NCI-H128 (cell line): ENCODE results near the gene PDE2A.

Experiments used
- DNase-seq: peaks from one replicate; lab custom pipeline; 2025; ENCODE audit not compliant: unreplicated experiment; lab: John Stamatoyannopoulos, UW

PDE2A gene

DNA sequence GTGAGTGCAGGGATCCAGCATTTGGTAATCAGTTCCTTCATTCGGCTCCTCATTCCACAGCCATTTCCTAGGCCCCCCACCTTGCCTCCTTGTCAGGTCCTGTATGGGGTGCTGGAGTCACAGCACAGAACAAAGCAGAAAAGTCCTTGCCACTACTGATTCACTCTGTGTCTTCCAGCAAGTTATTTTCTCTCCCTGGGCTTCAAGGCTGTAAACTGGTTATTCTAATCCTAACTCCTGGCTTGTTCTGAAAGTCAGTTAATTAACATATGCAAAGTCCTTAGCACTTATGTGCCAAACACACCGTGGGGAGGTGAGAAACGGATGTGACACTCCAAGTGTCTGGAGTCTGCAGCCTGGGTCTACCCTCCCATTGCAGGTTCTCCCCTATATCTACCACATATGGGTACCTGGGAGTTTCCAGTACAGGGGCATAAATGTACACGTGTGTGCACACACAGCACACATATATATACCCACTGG lies 30.6 kb upstream of the PDE2A start:
- no peak for DNase-seq

DNA sequence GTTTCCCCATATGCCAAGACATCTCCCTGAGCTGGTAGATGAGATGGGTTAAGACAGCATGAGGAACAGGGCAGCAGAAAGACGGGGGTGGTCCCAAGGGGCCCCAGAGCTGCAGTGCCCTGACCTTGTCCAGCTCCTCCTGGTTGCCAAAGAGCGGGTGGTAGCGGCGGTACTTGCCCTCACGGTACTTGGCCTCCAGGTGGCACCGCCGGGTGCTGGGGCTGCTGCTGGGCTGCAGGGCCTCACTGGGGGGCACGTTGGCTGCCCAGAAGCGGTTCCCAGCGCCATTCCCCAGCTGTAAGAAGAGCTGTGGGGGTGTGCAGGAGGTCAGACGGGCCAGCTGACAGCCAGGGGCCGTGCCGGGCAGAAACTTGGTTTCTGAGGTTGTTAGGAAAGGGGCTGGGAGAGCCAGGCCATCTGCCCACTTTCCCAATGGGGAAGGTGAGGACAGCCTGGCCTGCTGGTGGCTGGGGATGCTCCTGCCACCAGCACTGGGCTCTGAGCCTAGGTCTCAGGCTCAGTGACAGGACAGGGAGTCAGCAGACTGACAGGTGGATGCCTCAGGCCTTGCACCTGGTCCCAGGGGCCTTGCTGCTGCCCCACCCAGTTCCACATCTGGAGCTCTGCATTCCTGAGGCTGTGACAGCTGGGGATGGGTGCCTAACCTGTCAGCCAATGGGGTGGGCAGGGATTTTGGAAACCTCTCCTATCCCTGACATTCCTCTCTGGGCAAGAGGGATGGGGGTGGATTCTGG lies 30.0 kb upstream of the PDE2A start:
- no peak for DNase-seq

DNA sequence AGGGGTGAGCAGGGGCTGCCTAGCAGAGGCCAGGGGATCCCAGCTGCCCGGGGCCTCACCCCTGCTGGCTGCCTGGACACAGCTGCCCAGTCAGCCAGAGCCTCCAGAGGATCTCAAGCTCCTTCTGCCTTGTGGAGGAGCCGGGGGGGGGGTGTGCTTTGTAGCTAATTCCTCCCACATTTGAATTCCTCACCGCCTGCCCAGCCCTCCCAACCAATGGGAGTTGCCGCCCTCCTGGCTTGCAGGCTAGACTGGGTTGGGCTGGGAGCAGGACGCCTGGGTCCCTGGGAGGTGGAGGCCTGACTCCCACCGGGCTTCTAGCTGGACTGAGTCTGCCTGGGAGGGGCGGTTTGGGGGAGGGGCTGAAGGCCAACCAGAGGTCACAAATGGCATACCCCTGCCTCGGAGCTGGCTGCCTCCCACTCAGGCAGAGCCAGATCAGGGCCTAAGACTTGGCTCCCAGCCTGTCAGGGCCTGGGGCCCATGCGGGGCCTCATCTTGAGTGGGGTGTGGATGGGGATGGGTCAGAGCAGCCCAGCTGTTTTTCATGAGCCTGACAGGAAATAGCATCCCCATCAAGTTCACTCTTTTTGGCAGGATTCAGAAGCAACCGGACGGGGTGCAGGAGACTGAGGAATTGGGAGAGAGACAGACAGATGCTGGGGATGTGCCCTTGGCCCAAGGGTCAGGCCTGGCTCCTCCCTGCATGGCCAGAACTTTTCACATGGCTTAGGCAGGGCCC lies 29.2 kb upstream of the PDE2A start:
- no peak for DNase-seq

DNA sequence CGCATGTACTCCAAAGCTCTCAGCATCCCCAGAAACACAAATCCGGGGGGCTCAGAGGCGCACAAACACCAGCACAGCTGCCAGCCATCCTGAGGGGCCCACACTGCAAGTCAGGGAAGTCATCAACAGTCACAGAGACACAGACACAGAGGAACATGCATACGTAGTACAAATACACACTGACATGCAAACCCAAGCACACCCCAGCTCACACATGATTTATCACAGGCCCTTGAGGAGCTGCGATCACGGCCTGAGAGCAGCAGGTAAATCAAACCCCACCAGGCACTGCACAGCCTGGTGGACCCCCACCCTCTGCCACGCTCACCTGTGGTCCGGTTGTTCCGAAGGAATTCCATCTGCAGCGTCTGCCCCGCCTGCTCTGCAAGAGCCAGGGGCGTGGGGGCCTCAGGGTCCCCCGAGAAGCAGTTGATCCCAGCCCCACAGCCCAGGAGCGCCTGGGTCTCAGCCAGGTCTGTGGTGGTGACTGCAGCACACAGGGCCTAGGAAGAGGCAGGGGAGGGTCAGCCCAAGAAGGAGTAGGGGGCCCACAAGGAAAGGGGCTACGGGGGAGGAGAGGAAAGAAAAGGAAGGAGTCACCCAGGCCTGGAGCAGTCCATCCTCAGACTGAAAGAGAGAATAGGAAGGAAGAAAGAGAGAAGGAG lies 28.5 kb upstream of the PDE2A start:
- DNase-seq = no peak

DNA sequence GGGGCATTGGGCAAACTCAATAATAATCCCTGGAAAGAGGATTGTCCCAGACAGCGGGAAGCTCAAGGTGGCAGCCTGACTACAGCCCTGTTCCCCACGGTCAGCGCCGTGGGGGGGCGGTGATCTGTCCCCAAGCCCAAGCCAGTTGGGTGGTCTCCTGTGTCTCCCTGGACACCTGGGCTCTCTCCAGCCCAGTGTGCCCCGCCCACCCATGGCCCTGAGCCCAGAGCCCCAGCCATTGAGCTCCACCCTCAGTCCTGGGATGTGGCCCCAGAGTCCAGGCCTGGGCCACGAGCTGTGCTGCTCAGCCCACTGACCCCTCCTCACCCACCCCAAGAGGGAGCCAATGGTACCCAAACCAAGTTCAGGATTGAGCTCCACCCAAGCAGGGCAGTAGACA lies 27.9 kb upstream of the PDE2A start:
- DNase-seq = no peak

DNA sequence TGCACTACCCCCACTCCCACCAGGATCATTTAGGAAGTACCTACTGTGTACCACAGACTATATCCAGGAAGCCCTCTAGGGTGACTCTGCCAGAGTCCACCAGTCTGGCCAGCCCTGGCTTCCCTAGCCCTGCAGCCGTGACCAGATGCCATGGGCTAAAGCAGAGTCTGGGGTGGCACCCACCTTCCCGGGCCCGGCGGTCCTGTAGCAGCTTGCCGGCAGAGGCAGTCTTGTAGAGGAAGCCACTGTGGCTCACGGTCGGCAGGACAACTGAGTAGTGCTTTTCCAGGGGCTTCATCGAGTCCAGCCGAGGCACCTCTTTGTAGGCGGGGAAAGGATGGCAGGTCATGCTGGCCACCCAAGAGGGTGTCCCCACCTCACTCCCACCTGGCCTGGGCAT lies 27.2 kb upstream of the PDE2A start:
- no peak for DNase-seq

DNA sequence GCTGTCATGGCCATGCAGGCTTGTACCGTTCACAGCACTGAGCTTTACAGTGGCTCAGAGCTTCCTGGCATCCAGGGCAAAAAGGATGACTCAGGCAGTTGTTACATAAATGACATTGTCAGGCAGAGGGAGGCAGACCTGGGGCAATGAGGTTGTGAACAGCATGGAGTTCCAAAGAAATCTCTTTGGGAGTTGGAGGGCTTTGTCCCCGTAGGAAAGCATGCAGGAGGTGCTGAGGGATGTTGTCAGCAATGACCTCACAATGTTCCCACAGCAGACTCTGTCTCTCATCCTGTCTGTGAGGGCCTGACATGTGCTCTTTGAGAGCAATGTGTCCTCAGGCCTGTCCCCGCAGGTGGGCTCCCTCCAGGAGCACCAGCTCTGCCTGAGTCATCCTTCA lies 25.9 kb upstream of the PDE2A start:
- no peak for DNase-seq

DNA sequence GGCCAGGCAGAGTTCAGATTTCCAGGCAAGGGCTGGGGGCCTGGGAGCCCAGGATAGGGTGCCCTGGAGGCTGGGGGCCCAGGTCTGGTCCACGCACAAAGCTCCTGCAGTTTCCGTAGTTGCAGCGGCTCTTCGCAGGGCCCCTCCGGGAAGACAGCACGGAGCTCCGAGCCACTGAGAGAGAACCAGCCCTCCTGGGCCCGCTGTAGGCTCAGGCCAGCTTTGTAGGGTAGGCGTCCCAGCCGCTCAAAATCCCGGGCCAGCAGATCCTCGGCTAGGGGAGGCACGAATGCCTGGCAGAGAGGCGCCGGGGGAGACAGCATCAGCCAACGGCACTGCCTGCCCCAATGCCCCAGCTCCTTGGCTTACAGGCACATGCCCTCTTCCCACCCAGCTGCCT lies 23.6 kb upstream of the PDE2A start:
- no peak for DNase-seq

DNA sequence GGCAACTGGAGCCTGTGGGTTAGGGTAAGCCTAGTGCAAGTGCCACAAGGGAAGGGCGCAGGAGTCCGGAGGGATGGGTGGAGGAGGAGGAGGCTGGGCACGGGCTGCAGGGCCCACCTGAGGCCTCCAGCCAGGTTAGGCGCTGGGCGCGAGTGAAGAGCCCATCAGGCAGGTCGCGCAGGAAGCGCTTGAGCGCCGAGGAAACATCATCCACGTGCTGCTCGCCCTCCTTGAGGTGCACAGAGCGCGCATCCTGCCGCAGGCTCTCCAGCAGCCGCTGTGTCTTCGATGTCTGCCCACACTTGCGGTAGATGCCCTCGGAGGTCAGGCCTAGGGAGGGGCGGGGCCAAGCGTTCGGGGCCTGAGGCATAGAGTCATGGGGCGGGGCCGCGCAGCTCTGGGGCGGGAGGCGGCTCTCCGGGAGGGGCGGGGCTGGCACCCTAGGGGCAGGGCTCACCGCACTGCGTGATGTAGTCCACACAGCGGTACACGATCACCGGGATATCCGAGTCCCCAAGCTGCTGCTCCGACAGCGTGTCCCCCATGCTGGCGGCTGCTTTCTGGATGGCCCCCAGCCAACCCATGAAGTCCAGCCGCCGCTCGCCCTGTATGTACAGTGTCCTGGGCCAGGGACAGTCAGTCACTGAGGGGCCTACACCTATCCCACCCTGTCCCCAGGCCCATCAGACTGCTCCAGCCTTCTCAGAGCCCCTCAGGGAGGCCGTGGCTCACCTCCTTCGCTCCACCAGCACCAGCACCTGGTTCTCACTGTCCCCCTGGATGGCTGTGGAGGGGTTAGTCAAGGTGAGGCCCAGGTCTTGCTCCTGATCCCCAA lies 22.9 kb upstream of the PDE2A start:
- DNase-seq = no peak

DNA sequence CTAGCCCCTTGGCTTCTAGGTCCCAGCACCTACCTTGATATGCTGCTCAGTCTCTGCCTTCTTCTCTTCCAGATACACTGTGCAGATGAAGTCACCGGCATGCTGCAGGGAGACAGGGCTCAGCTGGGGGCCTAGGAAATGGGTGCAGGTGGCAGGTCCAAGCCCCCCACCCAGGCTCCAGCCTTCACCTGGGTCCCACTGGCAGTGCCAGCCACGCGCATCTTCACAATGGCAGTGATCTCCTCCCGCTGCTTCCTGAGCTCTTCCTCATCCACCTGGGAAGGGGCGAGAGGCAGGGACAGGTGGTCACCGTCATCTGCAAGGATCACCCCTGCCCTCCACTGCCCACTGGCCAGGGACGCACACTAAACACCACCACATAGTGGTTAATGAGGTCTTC lies 21.1 kb upstream of the PDE2A start:
- DNase-seq = no peak

DNA sequence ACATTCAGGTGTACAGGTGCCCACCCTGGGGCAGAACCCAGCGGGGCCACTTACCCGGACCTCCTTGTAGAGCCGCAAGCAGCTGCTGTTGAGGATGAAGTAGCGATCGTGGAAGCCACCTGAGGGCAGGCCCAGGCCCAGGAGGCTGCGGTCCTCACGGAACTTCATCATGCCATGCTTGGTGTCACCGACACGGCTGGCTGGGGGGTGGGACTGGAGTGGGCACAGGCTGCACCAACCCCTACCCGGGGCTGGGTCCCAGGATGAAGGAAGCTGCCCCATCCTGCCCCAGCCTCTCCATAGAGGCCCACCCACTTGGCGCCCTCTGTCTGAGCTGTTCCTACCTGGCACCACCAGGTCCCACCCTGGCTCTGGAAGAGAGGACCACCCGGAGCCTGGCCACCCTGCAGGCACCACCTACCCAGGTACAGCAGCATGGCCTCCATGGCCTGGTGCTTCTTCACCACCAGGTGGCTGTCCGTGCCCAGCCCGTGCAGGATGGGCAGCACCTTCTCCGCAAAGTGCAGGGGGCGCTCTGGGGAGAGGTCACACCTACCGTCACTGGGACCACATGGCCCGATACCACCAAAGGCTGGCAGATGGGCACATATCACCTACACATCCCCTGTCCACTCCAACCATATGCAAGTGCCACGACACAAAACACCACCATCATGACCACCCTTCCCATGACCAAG lies 19.2 kb upstream of the PDE2A start:
- no peak for DNase-seq

DNA sequence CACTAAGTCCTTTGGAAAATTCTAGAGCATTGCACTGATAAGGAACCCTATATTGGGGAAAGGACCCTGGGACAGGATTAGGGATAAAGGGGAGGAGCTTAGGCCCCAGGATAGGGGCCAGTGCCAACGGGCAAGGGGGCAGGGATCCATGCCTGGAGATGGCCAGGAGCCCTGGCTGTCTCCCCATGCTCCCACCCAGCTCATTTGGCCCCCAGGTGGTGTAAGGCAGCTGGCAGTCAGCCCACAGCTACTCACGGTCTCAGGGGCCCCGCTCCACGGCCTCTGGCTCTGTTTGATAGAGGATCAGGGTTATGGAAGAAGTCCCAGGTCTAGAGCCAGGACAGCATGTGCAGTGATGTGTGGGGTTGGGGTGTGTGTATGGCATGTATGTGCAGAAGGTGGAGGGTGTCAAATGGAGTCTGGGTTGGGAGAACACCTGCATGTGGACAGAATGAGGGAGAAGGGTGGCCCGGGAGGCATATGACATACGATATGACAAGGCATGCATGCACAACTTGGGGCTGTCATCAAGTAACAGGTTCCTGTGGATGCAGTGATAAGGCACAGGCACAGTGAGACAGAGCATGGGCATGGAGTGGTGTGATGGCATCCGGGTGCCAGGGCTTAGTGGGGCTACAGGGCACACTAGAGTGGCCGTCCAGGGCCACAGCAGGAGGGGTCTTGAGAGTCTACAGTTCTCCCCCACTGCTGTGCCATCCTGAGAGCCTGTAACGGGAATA lies 18.4 kb upstream of the PDE2A start:
- no peak for DNase-seq

DNA sequence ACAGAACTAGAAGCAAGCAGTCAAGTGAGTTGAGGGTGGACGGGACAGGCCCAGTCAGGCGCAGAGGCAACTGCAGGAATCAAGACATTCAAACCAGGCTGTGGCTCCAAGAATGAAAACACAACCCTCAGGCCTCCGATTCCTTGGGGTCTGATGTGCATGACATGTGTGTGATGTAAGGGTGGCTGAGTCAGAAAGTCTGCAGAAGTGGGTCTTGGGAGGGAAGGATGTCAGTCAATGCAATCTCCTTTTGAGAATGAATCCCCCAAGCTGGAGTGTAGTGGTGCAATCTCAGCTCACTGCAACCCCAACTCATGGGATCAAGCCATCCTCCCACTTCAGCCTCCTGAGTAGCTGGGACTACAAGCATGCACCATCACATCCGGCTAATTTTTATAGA lies 15.9 kb upstream of the PDE2A start:
- no peak for DNase-seq

DNA sequence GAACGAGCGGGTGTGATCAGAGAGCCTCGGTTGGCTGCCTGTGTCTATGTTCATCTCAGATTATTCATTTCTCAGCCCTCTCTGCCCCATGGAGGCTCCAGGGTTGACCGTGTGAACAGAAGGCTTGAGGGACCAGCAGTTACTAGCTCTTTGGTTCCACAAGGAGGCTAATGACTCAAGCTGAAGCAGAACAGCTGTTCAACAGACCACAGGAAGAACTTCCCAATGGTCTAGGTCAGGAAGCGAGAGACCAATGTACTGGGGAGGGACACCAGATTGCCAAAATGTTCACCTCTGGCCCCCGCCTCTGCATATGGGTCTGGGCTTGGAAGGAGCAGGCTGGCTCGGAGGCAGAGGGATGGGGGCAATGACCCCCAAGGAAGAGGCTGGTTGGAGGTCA lies 14.7 kb upstream of the PDE2A start:
- no peak for DNase-seq

DNA sequence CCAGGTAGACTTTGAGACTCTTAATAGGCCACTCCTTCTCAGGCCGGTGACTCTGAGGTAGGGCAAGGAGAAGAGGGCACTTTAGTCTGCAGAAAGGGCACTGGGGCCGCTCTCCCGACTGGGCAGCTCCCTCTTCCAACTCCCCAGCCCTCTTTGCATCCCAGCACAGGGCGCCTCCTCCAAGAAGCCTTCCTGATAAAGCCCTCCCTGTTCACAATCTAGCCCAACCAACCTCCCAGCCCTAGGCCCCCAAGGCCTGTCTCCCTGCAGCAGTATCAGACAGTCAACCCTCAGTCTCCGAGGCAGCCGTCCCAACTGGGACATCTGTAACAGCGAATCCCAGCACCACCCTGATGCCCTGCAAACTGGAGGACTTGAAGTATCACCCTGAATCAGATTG lies 14.3 kb upstream of the PDE2A start:
- no peak for DNase-seq

DNA sequence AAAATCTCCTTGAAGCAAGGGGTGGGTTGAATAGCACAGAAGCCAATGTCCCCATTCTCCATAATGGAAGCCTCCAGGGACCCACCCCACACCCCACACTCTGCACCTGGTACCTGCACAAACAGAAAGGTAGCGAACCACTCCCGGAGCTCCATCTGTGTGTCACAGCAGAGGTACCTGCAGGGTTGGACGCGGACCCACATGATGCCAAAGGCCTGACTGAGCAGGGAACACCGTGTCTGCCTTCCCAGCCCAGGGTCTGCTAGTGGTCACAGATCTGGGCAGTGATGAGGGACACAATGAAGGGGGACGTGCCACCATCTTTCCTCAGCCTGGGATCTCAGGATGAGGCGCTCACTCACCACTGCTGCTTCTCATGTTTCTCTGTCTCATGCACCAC lies 13.1 kb upstream of the PDE2A start:
- no peak for DNase-seq

DNA sequence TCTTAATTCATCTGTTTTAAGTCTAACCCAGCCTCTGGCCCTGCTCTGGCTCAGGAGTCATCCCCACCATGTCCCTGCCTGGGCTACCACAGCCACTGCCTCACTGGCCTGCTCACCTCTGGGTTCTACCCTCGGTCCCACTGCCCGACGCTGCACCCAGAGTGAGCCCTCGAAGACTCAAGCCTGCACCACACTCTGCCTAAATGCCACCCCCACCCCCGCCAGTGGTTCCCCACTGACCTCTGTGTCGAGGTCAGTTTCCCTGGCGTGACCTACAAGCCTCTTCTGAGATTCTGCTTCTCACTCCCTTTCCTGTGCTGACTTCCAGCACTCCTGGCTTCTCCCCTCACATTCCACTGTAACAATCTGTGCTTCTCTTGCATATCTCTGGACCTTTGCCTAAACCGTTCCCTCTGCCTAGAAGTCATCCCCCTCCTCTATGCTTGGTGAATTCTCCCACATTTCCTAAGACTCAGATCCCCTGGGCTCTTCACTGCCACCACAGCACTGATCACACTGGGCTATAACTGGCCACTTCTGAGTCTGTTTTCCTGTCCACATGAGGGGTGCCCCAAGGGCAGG lies 12.5 kb upstream of the PDE2A start:
- DNase-seq = no peak

DNA sequence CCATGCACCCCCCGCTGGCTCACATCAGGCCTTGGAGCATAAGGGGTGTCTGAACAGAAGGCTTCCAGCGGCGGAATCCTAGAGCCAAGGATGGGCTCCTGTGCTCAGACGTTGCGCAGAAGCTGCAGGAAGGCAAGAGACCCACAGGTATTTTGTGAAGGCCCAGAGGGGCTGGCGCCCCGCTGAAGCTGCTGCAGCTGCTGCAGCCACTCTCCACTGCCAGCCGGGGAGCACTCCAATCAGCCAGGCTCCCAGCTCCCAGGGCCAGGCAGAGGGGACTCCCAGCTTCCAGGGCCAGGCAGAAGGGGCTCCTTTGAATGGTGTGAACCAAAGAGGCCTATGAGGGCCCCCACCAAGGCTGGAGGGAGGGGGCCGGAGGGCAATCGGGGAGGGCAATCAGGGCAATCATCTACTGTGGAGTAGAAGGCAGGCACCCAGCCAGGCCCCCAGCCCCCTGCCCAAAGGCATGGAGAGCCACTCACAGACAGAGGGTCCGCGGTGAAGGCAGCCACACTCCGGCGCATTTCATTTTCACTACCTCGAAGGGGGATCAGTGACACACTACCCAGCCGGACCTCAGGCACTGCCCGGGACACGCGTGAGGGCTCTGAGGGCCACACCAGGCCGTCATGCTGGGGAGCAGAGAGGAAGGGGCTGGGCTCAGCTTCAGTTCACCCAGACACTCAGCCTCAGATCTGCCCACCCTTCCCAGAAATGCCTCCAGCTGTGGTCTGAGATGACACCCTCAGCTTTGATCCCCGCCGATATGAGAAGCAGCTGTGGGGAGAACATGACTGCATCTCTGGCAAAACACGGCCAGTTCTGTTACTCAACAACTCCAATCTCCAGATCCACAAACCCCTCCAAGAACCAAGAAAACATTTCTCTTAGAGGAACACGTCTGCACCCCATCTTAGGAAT lies 11.6 kb upstream of the PDE2A start:
- no peak for DNase-seq
